Endothelial cell of umbilical vein (primary cell): ENCODE data around the gene OR4K15. TPM values are rescaled to one million over a fixed set of nuclear protein-coding genes. Genes with fewer than 3 reads are reported as not detected.

ENCODE experiments used
- BruUV-seq: library from RNA; stranded (reverse); fragments of 400-500 nt; replicated peaks from 2 replicates; lab custom pipeline; 2021; lab: Mats Ljungman, UMichigan
- CTCF ChIA-PET: fragments of 300-600, 350-600 bp; sonication (Branson Sonifier 250); formaldehyde crosslinking; loops from one replicate; lab custom pipeline; 2021; ENCODE audit warnings: antibody characterized with exemption, inconsistent platforms; lab: Charles Lee
- POLR2A ChIA-PET: fragments of 300-600, 350-600 bp; sonication (Branson Sonifier 250); formaldehyde crosslinking; loops from one replicate; lab custom pipeline; 2021; ENCODE audit warnings: antibody characterized with exemption, inconsistent platforms; lab: Charles Lee
- DNase-seq: peaks from one replicate; pipeline ENCODE4 v3.0.0-alpha.2; 2011; ENCODE audit warnings: low read depth, low spot score
- FAIRE-seq: peaks from 2 replicates; lab custom pipeline; 2011; peaks lifted over from hg19 to GRCh38; lab: Jason Lieb, UNC
- H2AFZ ChIP-seq: 2 replicates; pipeline ENCODE4 v1.6.0; 2012; ENCODE audit warnings: low read depth, low read length, control low read depth, inconsistent platforms
- H3K27ac ChIP-seq: 2 replicates; pipeline ENCODE4 v1.5.1; 2011; ENCODE audit warnings: low read depth, mild to moderate bottlenecking, control low read depth, low read length, moderate library complexity; ENCODE audit not compliant: insufficient read depth
- H3K27me3 ChIP-seq, 2 experiments: 2 replicates each; pipeline versions ENCODE4 v1.6.0 to v1.6.1; 2011; ENCODE audit warnings: low read length in 2 of 2, mixed read lengths in 1 of 2; ENCODE audit not compliant: control insufficient read depth in 2 of 2, insufficient read depth in 2 of 2
- H3K36me3 ChIP-seq, 2 experiments: 2 replicates in 1 of 2; 3 replicates in 1 of 2; pipeline ENCODE4 v1.5.1; 2011; ENCODE audit warnings: low read length in 2 of 2, mild to moderate bottlenecking in 1 of 2, moderate library complexity in 1 of 2; ENCODE audit not compliant: control insufficient read depth in 2 of 2, insufficient read depth in 2 of 2; ENCODE audit errors: extremely low read depth in 1 of 2
- H3K4me1 ChIP-seq: 3 replicates; pipeline ENCODE4 v1.5.1; 2011; ENCODE audit warnings: mild to moderate bottlenecking, low read length; ENCODE audit not compliant: control insufficient read depth, insufficient read depth; ENCODE audit errors: extremely low read depth
- H3K4me2 ChIP-seq: 2 replicates; pipeline ENCODE4 v1.6.1; 2011; ENCODE audit warnings: low read length, control low read depth, mixed read lengths; ENCODE audit not compliant: insufficient read depth
- H3K4me3 ChIP-seq, 3 experiments: fragments of 200-600 bp in 1 of 3; sonication (generic), shearing (Covaris generic) in 1 of 3; replicated peaks in 1 of 3; 2 replicates each; pipeline ENCODE4 v1.5.1; 2011 to 2016; ENCODE audit warnings: control low read depth in 3 of 3, low read length in 3 of 3, mild to moderate bottlenecking in 2 of 3, inconsistent platforms in 1 of 3, low read depth in 1 of 3, moderate library complexity in 1 of 3; ENCODE audit not compliant: insufficient read depth in 1 of 3
- H3K79me2 ChIP-seq: 2 replicates; pipeline ENCODE4 v1.6.0; 2012; ENCODE audit warnings: low read length, inconsistent platforms; ENCODE audit not compliant: control insufficient read depth, insufficient read depth
- H3K9ac ChIP-seq: replicated peaks from 2 replicates; pipeline ENCODE3; 2011; ENCODE audit warnings: low read length, control low read depth; ENCODE audit not compliant: insufficient read depth; ENCODE audit errors: extremely low read depth
- H3K9me1 ChIP-seq: replicated peaks from 3 replicates; pipeline ENCODE4 v1.6.0; 2011; ENCODE audit warnings: mild to moderate bottlenecking, low read length; ENCODE audit not compliant: control insufficient read depth, insufficient read depth; ENCODE audit errors: extremely low read depth
- H3K9me3 ChIP-seq: replicated peaks from 2 replicates; pipeline ENCODE4 v1.5.1; 2012; ENCODE audit warnings: low read length, inconsistent platforms; ENCODE audit not compliant: control insufficient read depth, insufficient read depth
- H4K20me1 ChIP-seq: replicated peaks from 2 replicates; pipeline ENCODE3; 2011; ENCODE audit warnings: mild to moderate bottlenecking, low read length; ENCODE audit not compliant: control insufficient read depth, insufficient read depth; ENCODE audit errors: extremely low read depth
- CTCF ChIP-seq, 2 donors: IDR thresholded peaks; 1 replicate in 1 of 2; 2 replicates in 1 of 2; pipeline ENCODE4 v1.5.1; 2011; ENCODE audit warnings: low read length in 2 of 2, mild to moderate bottlenecking in 2 of 2, moderate library complexity in 2 of 2, control low read depth in 1 of 2, inconsistent platforms in 1 of 2, low read depth in 1 of 2; ENCODE audit not compliant: insufficient read depth in 1 of 2; ENCODE audit errors: extremely low read depth in 1 of 2
- EZH2 ChIP-seq: IDR thresholded peaks from 2 replicates; pipeline ENCODE4 v1.6.1; 2012; ENCODE audit warnings: borderline replicate concordance, low read depth, mild to moderate bottlenecking, moderate library complexity, low read length, inconsistent platforms; ENCODE audit not compliant: severe bottlenecking
- FOS ChIP-seq: IDR thresholded peaks from 2 replicates; pipeline ENCODE4 v1.6.1; 2011; ENCODE audit warnings: mild to moderate bottlenecking, low read length, moderate library complexity, borderline replicate concordance; ENCODE audit not compliant: insufficient read depth
- GATA2 ChIP-seq: IDR thresholded peaks from 2 replicates; pipeline ENCODE4 v1.7.0; 2011; ENCODE audit warnings: low read depth, mild to moderate bottlenecking, moderate library complexity, mixed read lengths, low read length; ENCODE audit not compliant: insufficient read length, insufficient read depth
- JUN ChIP-seq: IDR thresholded peaks from 2 replicates; pipeline ENCODE4 v1.6.1; 2011; ENCODE audit warnings: borderline replicate concordance, low read depth; ENCODE audit not compliant: insufficient read length, insufficient read depth
- MYC ChIP-seq: IDR thresholded peaks from one replicate; pipeline ENCODE4 v1.6.1; 2011; ENCODE audit warnings: mild to moderate bottlenecking, low read depth, low read length
- POLR2A ChIP-seq: IDR thresholded peaks from 2 replicates; pipeline ENCODE4 v1.6.1; 2012; ENCODE audit warnings: low read depth, mild to moderate bottlenecking, control low read depth, low read length
- POLR2AphosphoS5 ChIP-seq: IDR thresholded peaks from 2 replicates; pipeline ENCODE4 v1.6.1; 2012; ENCODE audit warnings: low read depth, mild to moderate bottlenecking, control low read depth, low read length, moderate library complexity; ENCODE audit not compliant: insufficient read depth
- dilution Hi-C: fragments of 300-500 bp; cut with MboI; formaldehyde crosslinking; loops from one replicate; pipeline ENCODE4 v1.15.0; 2019; ENCODE audit warnings: low sequenced_read_pairs; ENCODE audit not compliant: extremely low pct_ligation_motif_present
- intact Hi-C: fragments of 100-400 bp; cut with micrococcal nuclease; formaldehyde crosslinking; loops from one replicate; pipeline ENCODE4 v1.10.0; 2022
- polyA plus RNA-seq, 4 experiments: library from polyadenylated mRNA; depleted of rRNA in 3 of 4; stranded (reverse) in 3 of 4; unstranded in 1 of 4; fragments of >200 nt; gene quantifications; 2 replicates each; pipeline versions ENCODE4 v1.2.1 to v1.2.3, GENCODE V29; 2011 to 2012; ENCODE audit warnings: missing spikeins in 1 of 4
- total RNA-seq: library from RNA; stranded (reverse); gene quantifications from 2 replicates; pipeline ENCODE4 v1.2.3, GENCODE V29; 2021
- TF ChIP-seq, protein P1 (sequence below): IDR thresholded peaks from 2 replicates; pipeline ENCODE4 v1.6.1; 2011; ENCODE audit not compliant: insufficient read depth, insufficient read length

OR4K15 gene
- total and polyA plus RNA-seq, 2 donors (not counting 3 experiments of a cell fraction or from before 2014, with no cell fraction given), result not detected

DNA sequence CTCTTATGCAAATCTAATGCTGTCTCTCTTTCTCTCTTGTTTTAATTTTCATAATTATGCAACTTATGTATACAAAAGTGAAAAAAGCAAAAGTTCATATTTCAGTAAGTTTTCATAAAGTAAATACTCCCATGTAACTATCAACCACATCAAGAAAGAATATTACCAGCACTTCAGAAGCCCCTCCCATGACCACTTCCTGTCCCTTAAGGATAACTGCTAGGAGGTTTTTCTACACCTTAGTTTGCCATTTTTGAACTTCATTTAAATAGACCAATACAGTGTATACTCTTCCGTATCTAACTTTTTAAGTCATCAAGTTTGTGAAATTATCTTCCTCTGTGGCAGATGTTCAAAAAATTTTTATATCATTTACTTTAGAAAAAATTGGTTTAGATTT lies 547 bp upstream of the OR4K15 start:
- ChIA-PET POLR2A (no interaction called here), CTCF (no interaction called here)
- Histone ChIP-seq H3K27me3 (no peaks in the 10 kb centered on the region), H3K4me1 (no peaks in the 10 kb centered on the region), H3K4me3 (no peak overlapping the region), H3K36me3 (no peaks in the 10 kb centered on the region), H3K9me1 (no peaks in the 10 kb centered on the region), H3K9ac (no peak overlapping the region), H3K79me2 (no peaks in the 10 kb centered on the region), H3K9me3 (no peaks in the 10 kb centered on the region), H4K20me1 (no peaks in the 10 kb centered on the region), H3K27ac (no peak overlapping the region), H2AFZ (no peak overlapping the region), H3K4me2 (no peak overlapping the region)
- DNase-seq, result no peak
- no peak for FAIRE-seq
- dilution Hi-C loops (no loop called here), intact Hi-C loops (no loop called here)
- TF ChIP-seq POLR2A (no peak), CTCF (IDR thresholded peaks at IDR 0.05; ENCODE audit: extremely low read depth in 1 of 2, insufficient read depth in 1 of 2, low read depth in 1 of 2, low read length in 2 of 2) (no peak), EZH2 (no peak), JUN (no peak), FOS (no peak), GATA2 (no peak), MYC (no peak), POLR2AphosphoS5 (no peak)
- TF ChIP-seq, protein P1, sequence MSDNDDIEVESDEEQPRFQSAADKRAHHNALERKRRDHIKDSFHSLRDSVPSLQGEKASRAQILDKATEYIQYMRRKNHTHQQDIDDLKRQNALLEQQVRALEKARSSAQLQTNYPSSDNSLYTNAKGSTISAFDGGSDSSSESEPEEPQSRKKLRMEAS, result no peak
- BruUV-seq, result no TSS peak
